GM10847 (cell line): ENCODE data around the gene LRRC63.

Experiments used
- POLR2A ChIP-seq: IDR thresholded peaks from 2 replicates; pipeline ENCODE4 v1.6.1; 2011; ENCODE audit not compliant: insufficient read length; ENCODE audit errors: extremely low read depth

The LRRC63 gene

GRCh38 chr13:46178821-46179220 lies 32.9 kb upstream of the LRRC63 start:
- TF ChIP-seq POLR2A: no peak

- no peak for TF ChIP-seq POLR2A
Observed at GRCh38 chr13:46179491-46179908, 32.2 kb upstream of the LRRC63 start.

- TF ChIP-seq POLR2A: no peak
Observed at GRCh38 chr13:46179969-46180763, 31.6 kb upstream of the LRRC63 start.

- TF ChIP-seq POLR2A: no peak
Observed at GRCh38 chr13:46181377-46181839, 30.3 kb upstream of the LRRC63 start.

GRCh38 chr13:46181840-46182490 lies 29.8 kb upstream of the LRRC63 start, which contains the start of gene LCP1:
Gene LCP1 (minus strand): TSS chr13:46182177. CDS start chr13:46159662, 22,515 bp downstream.
- TF ChIP-seq POLR2A: peak; percentile 76

GRCh38 chr13:46182491-46182877 lies 29.2 kb upstream of the LRRC63 start:
- no peak for TF ChIP-seq POLR2A

GRCh38 chr13:46183018-46183946 lies 28.4 kb upstream of the LRRC63 start:
- TF ChIP-seq POLR2A: no peak

- TF ChIP-seq POLR2A: no peak
Observed at GRCh38 chr13:46184277-46184699, 27.4 kb upstream of the LRRC63 start.

GRCh38 chr13:46185634-46186033 lies 26.1 kb upstream of the LRRC63 start:
- TF ChIP-seq POLR2A: no peak

GRCh38 chr13:46192412-46192811 lies 19.3 kb upstream of the LRRC63 start:
- TF ChIP-seq POLR2A: no peak

- no peak for TF ChIP-seq POLR2A
Observed at GRCh38 chr13:46195016-46195415, 16.7 kb upstream of the LRRC63 start.

- no peak for TF ChIP-seq POLR2A
Observed at GRCh38 chr13:46197299-46198048, 14.3 kb upstream of the LRRC63 start.

GRCh38 chr13:46198696-46199193 lies 13.0 kb upstream of the LRRC63 start:
- no peak for TF ChIP-seq POLR2A

- TF ChIP-seq POLR2A: no peak
Observed at GRCh38 chr13:46202188-46202795, 9.4 kb upstream of the LRRC63 start.
